Natural killer cell treated with Interleukin-12 subunit alpha and Interleukin-12 subunit beta and Interleukin-15 and Interleukin-18, amount 100 ng/mL, for 72 hours (primary cell): Measurements from ENCODE around the gene SPDYC. TPM values are rescaled to one million over a fixed set of nuclear protein-coding genes. Genes with fewer than 3 reads are reported as not detected.

ENCODE experiments used
- ATAC-seq, 2 donors: fragments of 150-1000 bp; cut with Tn5 transposase in 1 of 2; sonication (Bioruptor Pico), chemical (Tn5 transposase) in 1 of 2; 2 replicates each; pipeline ENCODE4 v1.10.0; 2021
- DNase-seq: peaks from one replicate; pipeline ENCODE4 v3.0.0; 2022; ENCODE audit warnings: low spot score
- H3K27ac Mint-ChIP-seq, 2 donors: 1 replicate in 1 of 2; 2 replicates in 1 of 2; pipeline ENCODE4 v1.8.0; 2022; ENCODE audit warnings: mixed read lengths in 2 of 2, mild to moderate bottlenecking in 1 of 2, moderate library complexity in 1 of 2
- H3K27me3 Mint-ChIP-seq, 2 donors: 1 replicate in 1 of 2; 2 replicates in 1 of 2; pipeline ENCODE4 v1.8.0; 2022; ENCODE audit warnings: mixed read lengths in 2 of 2
- H3K36me3 Mint-ChIP-seq: one replicate; pipeline ENCODE4 v1.8.0; 2022; ENCODE audit warnings: mixed read lengths
- H3K4me1 Mint-ChIP-seq, 2 donors: 1 replicate in 1 of 2; 2 replicates in 1 of 2; pipeline ENCODE4 v1.8.0; 2022; ENCODE audit warnings: low read depth in 2 of 2, mixed read lengths in 2 of 2, mild to moderate bottlenecking in 1 of 2
- H3K4me3 Mint-ChIP-seq: one replicate; pipeline ENCODE4 v1.8.0; 2022; ENCODE audit warnings: mixed read lengths
- H3K9me3 Mint-ChIP-seq: 2 replicates; pipeline ENCODE4 v1.8.0; 2022; ENCODE audit warnings: mixed read lengths
- total RNA-seq, 2 donors: library from RNA; stranded (reverse); gene quantifications; one replicate each; pipeline ENCODE4 v1.2.3, GENCODE V29; 2022

The SPDYC gene
- total RNA-seq, 2 donors from 2014 or later: not detected

DNA sequence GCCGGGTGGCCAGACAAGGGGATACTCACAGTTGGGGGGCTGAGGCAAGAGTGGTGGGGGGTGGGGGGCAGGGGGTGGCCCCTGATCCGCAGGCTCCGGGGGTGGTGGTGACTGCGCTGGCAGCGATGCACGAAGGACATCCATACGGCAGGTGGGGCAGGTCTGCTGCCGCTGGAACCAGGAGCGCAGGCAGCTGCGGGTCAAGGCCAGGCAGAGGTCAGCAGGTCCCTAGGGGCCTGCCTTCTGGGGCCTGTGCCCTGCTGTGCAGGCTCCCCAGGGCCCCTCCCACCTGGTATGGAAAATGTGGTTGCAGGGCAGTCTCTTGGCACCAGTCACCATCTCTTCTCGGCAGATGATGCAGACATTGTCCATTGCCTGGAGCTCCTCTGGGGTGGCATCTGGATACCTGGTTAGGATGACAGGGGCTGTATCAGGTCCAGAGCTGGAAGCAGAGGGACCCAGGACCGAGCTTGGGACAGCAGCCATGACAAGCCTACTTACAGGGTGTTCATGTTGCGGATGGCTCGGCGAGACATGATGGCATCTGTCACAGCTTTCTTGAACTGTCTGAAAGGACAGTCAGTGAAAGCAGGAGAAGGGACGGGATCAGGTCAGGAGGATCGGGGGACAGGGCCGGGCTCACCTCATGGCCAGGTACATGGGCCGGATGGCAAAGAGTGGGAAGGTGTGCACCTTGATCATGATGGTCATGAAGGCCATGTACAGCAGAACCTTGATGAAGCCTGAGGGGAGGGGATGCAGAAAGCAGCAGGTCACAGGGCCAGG, 39.2 kb upstream of the SPDYC start:
- Mint-ChIP-seq H3K27ac (peak overlapping the region in 1 of 2 donors; percentile 37), H3K36me3 (no peaks in the 10 kb centered on the region)
- no peak for ATAC-seq

DNA sequence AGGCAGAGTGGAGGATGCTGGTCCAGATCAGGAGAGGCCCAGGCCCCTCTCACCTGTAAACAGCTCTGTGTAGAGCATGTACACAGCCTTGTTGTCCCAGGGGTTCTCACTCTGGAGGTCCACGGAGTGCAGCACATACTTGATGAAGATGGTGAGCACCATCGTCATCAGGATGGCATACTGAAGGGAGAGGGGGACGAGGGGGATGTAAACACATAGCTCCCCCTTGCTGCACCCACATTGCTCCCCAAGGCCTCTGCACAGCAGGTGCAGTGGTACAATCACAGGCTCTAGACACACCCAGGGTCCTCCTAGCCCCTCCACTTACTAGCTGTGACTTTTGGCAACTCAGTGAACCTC, 38.6 kb upstream of the SPDYC start:
- DNase-seq (no peak), ATAC-seq (no peak)
- H3K27me3 Mint-ChIP-seq: no peaks in the 10 kb centered on the region
- H3K9me3 Mint-ChIP-seq: no peaks in the 10 kb centered on the region
- H3K4me3 Mint-ChIP-seq: peak overlapping the region; percentile 54
- peaks cover 23 to 39% of the 10 kb centered on the region in 2 donors for H3K4me1 Mint-ChIP-seq
- H3K27ac Mint-ChIP-seq: peak overlapping the region in 1 of 2 donors; percentile 37
- H3K36me3 Mint-ChIP-seq: no peaks in the 10 kb centered on the region

More for the DNA sequence above, 39.2 kb upstream of the SPDYC start:
- no peak for DNase-seq
- Mint-ChIP-seq H3K9me3 (no peaks in the 10 kb centered on the region), H3K27me3 (no peaks in the 10 kb centered on the region), H3K4me3 (peak overlapping the region; percentile 54), H3K4me1 (peaks cover 17 to 34% of the 10 kb centered on the region in 2 donors)

DNA sequence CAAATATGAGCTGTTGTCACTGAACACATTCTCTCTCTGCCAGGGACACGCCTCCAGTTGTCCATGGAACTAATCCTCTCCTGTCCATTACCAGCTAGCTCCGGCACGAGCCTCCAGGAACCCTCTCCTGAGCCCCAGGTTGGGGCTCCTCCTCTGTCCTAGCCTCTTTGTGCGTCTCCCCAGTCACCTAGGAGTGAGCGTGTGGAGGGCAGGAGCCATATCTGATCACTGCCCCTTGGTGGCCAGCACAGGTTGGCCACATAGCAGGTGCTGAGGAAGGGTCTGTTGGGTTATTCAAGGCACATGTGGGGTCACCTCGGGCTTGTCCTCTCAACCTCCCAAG, 38.2 kb upstream of the SPDYC start:
- no peak for ATAC-seq
- Mint-ChIP-seq H3K36me3 (no peaks in the 10 kb centered on the region), H3K27ac (peak overlapping the region in 1 of 2 donors; percentile 41), H3K4me1 (peaks cover 27 to 39% of the 10 kb centered on the region in 2 donors), H3K27me3 (no peaks in the 10 kb centered on the region), H3K9me3 (no peaks in the 10 kb centered on the region), H3K4me3 (no peak overlapping the region)
- no peak for DNase-seq

DNA sequence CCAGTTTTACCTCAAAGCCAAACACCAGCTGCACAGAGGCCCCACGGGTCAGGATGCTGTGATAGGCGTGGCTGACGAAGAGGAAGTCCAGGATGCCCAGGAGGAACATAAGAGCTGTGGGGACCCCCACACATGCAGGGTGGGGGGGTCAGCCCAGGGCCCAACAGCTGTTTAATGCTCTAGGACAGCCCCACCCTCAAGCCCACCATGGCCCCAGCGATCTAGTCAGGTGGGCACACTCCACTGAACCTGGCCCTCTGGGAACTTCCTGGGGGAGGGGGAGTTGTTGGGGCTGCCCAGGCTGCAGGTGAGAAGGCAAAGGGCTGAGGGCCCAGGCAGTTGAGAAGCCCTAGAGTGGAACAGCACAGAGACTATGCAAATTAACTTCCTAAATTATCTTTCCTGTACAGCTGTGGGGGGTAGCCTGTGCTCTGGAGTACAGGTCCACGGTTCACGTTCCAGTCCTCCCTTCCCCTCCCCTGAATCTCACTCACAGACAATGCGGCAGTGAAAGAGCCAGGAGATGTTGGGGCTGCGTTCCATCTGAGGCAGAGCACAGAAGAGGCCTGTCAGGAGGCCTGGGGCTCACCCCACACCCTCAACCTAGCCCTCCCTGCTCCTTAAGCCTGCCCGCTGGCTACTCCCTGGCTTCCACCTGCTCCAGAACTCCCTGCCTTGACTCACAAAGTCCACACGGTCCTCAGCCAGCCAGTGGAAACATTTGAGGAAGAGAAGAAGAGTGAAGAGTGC, 37.6 kb upstream of the SPDYC start:
- ATAC-seq (no peak), DNase-seq (no peak)
- Mint-ChIP-seq H3K27ac (peak overlapping the region; percentile 99 to 100), H3K36me3 (no peaks in the 10 kb centered on the region), H3K4me3 (peak overlapping the region; percentile 87), H3K4me1 (peaks cover 27 to 39% of the 10 kb centered on the region in 2 donors), H3K27me3 (no peaks in the 10 kb centered on the region), H3K9me3 (no peaks in the 10 kb centered on the region)

- ATAC-seq (no peak), DNase-seq (no peak)
- Mint-ChIP-seq H3K27me3 (no peaks in the 10 kb centered on the region), H3K36me3 (no peaks in the 10 kb centered on the region), H3K4me1 (peaks cover 27 to 42% of the 10 kb centered on the region in 2 donors), H3K9me3 (no peaks in the 10 kb centered on the region), H3K27ac (peak overlapping the region; percentile 99 to 100), H3K4me3 (peak overlapping the region; percentile 87)
These were observed 36.9 kb upstream of the SPDYC start for GRCh38 chr11:65132988-65133700.

DNA sequence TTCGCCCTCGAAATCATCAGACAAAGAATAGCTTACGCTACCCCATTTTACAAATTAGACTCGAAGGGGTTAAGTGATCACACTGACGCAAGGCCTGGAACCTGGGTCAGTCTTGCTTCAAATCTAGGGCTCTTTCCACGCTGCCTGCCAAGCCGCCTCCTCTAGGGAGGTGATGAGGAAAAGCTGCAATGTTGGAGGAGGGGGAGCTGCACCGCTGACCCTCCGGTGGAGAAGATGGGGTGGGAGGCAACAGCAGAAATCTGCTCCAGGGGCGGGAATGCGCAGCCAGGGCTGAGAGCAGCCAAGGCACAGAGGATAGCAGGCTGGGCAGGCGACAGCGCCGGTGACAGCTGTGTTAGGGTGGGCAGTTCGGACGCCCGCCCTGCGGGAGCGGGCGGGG, 36.3 kb upstream of the SPDYC start:
- H3K9me3 Mint-ChIP-seq: no peaks in the 10 kb centered on the region
- ATAC-seq (no peak), DNase-seq (no peak)
- H3K4me3 Mint-ChIP-seq: peak overlapping the region; percentile 87
- peaks cover 27 to 42% of the 10 kb centered on the region in 2 donors for H3K4me1 Mint-ChIP-seq
- H3K27me3 Mint-ChIP-seq: no peaks in the 10 kb centered on the region
- H3K36me3 Mint-ChIP-seq: no peaks in the 10 kb centered on the region
- H3K27ac Mint-ChIP-seq: peak overlapping the region; percentile 99 to 100

DNA sequence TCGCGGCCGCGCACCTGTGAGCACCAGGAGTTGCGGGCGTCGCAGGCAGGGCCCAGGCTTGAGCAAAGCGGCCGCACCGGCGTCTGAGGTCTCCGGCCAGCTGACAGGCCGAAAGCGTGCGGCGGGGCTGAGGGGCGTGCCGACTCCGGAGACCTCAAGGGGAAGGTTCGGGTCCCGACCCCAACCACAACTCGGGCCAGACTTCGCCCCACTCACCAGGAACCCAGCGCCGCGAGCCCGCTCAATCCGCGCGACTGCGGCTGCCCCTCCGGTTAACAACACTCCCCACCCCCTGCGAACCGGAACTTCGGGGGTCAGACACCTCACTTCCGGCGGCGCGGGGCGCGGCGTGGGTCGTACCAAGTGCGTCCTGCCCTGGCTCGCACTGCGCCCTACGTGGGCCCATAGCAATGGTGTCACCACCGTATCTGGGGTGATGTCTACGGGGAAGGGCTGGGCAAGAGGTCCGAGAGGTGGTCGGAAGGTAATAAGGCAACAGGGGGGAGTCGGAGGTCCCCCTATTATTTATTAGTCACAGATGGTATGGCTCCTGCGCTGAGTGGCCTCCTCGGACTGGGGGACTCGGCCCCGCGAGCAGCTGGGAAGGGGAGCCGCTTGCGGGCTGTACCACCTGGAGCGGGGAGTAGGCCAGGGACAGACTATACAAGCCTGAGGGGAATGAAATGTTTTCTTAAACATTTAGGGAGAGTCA, 35.6 kb upstream of the SPDYC start, which contains the start of gene SYVN1:
Gene SYVN1, minus strand, starts transcription at position 280 of the 712 bp plus-strand sequence. CDS start 918 bp downstream, outside the sequence.
- Mint-ChIP-seq H3K4me1 (peaks cover 27 to 42% of the 10 kb centered on the region in 2 donors), H3K36me3 (no peaks in the 10 kb centered on the region), H3K4me3 (peak within 1 kb of the TSS; percentile 87), H3K27me3 (no peaks in the 10 kb centered on the region), H3K27ac (peak within 1 kb of the TSS; percentile 99 to 100), H3K9me3 (no peaks in the 10 kb centered on the region)
- peak; percentile 95 for DNase-seq
- ATAC-seq: peak; percentile 92 to 95

DNA sequence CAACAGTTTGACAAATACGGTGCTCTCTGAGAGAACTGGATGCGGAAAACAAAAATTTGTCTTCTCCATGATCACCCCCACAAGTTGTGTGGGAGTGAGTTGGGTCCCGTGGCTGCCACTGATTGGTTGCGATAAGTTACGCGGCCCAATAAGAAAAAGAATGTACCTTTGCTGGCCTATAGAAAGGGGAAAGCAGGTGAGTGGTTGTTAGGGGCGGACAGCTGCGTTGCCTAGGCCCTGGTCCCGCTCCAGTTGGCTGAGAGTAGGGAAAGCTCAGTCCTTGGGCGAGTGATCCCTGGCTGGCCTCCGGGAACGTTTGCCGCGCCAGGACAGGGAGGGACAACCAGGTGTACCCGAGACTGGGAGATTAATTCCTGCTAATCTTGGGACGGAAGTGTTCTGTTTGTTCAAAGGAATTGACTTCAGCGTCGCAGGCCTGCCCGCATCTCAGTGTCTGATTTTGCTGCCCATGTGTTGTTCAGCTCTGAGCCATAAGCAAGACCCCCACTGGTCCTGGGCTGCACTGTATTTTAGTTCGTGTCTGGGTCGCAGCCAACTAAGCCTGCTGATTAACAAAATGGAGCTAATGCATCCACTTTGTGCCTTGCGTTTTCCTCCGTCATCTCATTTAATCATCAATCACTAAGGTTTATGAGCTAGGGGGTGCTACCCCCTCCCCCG, 34.9 kb upstream of the SPDYC start:
- Mint-ChIP-seq H3K4me1 (peaks cover 27 to 42% of the 10 kb centered on the region in 2 donors), H3K27me3 (no peaks in the 10 kb centered on the region), H3K9me3 (no peaks in the 10 kb centered on the region), H3K27ac (peak overlapping the region; percentile 99 to 100), H3K36me3 (no peaks in the 10 kb centered on the region), H3K4me3 (peak overlapping the region; percentile 87)
- ATAC-seq: peak; percentile 90 to 92
- DNase-seq: peak; percentile 89

DNA sequence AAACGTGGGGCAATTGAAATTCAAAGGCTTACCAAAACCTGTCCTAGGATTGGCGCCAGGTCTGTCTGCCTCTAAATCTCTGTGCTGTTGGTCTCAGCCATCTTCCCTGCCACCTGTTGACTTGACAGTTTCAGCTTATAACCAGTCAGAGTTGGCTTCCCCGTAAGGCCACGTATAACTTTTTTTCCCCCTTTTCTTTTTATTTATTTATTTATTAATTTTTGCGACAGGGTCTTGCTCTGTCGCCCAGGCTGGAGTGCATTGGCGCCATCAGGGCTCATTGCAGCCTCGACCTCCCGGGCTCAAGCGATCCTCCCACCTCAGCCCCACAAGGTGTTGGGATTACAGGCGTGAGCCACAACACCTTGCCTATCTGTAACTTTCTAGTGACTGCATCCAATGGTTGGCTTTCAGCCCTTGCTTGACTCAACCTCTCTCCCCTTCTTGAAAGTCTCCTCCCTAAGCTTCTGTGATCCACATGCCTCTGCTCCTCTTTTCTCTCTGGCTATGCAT, 34.3 kb upstream of the SPDYC start:
- peak overlapping the region; percentile 99 to 100 for H3K27ac Mint-ChIP-seq
- H3K27me3 Mint-ChIP-seq: no peaks in the 10 kb centered on the region
- H3K9me3 Mint-ChIP-seq: no peaks in the 10 kb centered on the region
- no peaks in the 10 kb centered on the region for H3K36me3 Mint-ChIP-seq
- no peak for DNase-seq
- H3K4me1 Mint-ChIP-seq: peaks cover 27 to 42% of the 10 kb centered on the region in 2 donors
- peak overlapping the region; percentile 87 for H3K4me3 Mint-ChIP-seq
- ATAC-seq: no peak

- Mint-ChIP-seq H3K27ac (peak overlapping the region; percentile 99 to 100), H3K4me1 (peaks cover 27 to 36% of the 10 kb centered on the region in 2 donors), H3K27me3 (peaks cover 0 to 1% of the 10 kb centered on the region in 2 donors), H3K36me3 (no peaks in the 10 kb centered on the region), H3K9me3 (no peaks in the 10 kb centered on the region), H3K4me3 (peak overlapping the region; percentile 87)
- ATAC-seq (no peak), DNase-seq (no peak)
These were observed 33.4 kb upstream of the SPDYC start for GRCh38 chr11:65136515-65137096.

GRCh38 chr11:65141896-65142494, 28.0 kb upstream of the SPDYC start:
- no peaks in the 10 kb centered on the region for H3K36me3 Mint-ChIP-seq
- no peak for ATAC-seq
- no peaks in the 10 kb centered on the region for H3K9me3 Mint-ChIP-seq
- no peak overlapping the region for H3K27ac Mint-ChIP-seq
- H3K27me3 Mint-ChIP-seq: peaks cover 7 to 9% of the 10 kb centered on the region in 2 donors
- no peak overlapping the region for H3K4me3 Mint-ChIP-seq
- DNase-seq: no peak
- peaks cover 0 to 4% of the 10 kb centered on the region in 2 donors for H3K4me1 Mint-ChIP-seq
